SH-SY5Y (cell line): ENCODE data around the gene GUCA1C.

Experiments
- GATA2 ChIP-seq: IDR thresholded peaks from 2 replicates; pipeline ENCODE4 v1.6.1; 2011; ENCODE audit warnings: mild to moderate bottlenecking, low read depth, low read length
- GATA3 ChIP-seq: IDR thresholded peaks from 2 replicates; pipeline ENCODE4 v1.6.1; 2011; ENCODE audit warnings: low read depth, mild to moderate bottlenecking, low read length, moderate library complexity

DNA sequence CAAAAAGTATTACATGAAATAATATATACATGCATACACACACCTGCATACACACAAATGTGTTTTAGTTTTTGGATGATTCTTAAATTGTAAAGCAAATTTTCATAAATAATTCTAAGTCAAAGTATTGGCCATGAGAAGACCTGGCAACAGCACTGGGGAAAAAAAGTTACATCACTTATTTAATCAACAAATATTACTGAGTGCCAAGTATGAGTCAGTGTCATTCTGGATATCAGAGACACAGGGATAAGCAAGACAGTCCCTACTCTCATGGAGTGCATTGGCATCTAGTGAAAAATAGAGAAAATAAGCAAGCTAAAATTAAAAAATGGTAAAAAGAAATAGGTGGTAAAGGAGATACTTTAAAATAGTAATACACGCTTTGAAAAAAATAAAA, 29.4 kb upstream of the GUCA1C start:
- TF ChIP-seq GATA2 (no peak), GATA3 (no peak)
